Nephron progenitor cell (in vitro differentiated cells): ENCODE results near the gene MTHFD1L.
A peak's percentile ranks its signal among the peaks of the same experiment; 100 is the strongest.

Experiments used
- DNase-seq: peaks from one replicate; pipeline ENCODE4 v3.0.0; 2021
- H3K27ac Mint-ChIP-seq: 2 replicates; pipeline ENCODE4 v1.8.0; 2021; ENCODE audit warnings: mild to moderate bottlenecking, moderate library complexity, mixed read lengths
- H3K27me3 Mint-ChIP-seq: 2 replicates; pipeline ENCODE4 v1.8.0; 2021; ENCODE audit warnings: mild to moderate bottlenecking, low read depth, mixed read lengths; ENCODE audit not compliant: poor library complexity
- H3K36me3 Mint-ChIP-seq: 2 replicates; pipeline ENCODE4 v1.8.0; 2021; ENCODE audit warnings: low read depth, mixed read lengths
- H3K4me1 Mint-ChIP-seq: 2 replicates; pipeline ENCODE4 v1.8.0; 2021; ENCODE audit warnings: mixed read lengths
- H3K4me3 Mint-ChIP-seq: 2 replicates; pipeline ENCODE4 v1.8.0; 2021; ENCODE audit warnings: mild to moderate bottlenecking, moderate library complexity, mixed read lengths
- H3K9me3 Mint-ChIP-seq: 2 replicates; pipeline ENCODE4 v1.8.0; 2021; ENCODE audit warnings: mild to moderate bottlenecking, moderate library complexity, mixed read lengths
- CTCF ChIP-seq: fragments of 200-600 bp; sonication (generic); IDR thresholded peaks from 2 replicates; pipeline ENCODE4 v1.5.0; 2021; ENCODE audit warnings: antibody characterized with exemption

MTHFD1L gene

GRCh38 chr6:151075005-151075404 is 209.5 kb downstream of the MTHFD1L start:
- H3K4me3 Mint-ChIP-seq: no peak overlapping the region
- no peak overlapping the region for H3K27ac Mint-ChIP-seq
- H3K4me1 Mint-ChIP-seq: peaks cover 24% of the 10 kb centered on the region
- H3K27me3 Mint-ChIP-seq: peaks cover 3% of the 10 kb centered on the region
- no peak for DNase-seq
- TF ChIP-seq CTCF: no peak
- peaks cover 86% of the 10 kb centered on the region for H3K36me3 Mint-ChIP-seq
- peaks cover 74% of the 10 kb centered on the region for H3K9me3 Mint-ChIP-seq

GRCh38 chr6:151075527-151075926 is 210.0 kb downstream of the MTHFD1L start:
- no peak overlapping the region for H3K4me3 Mint-ChIP-seq
- H3K36me3 Mint-ChIP-seq: peaks cover 87% of the 10 kb centered on the region
- H3K27me3 Mint-ChIP-seq: peaks cover 8% of the 10 kb centered on the region
- H3K9me3 Mint-ChIP-seq: peaks cover 75% of the 10 kb centered on the region
- no peak for TF ChIP-seq CTCF
- DNase-seq: no peak
- peaks cover 23% of the 10 kb centered on the region for H3K4me1 Mint-ChIP-seq
- H3K27ac Mint-ChIP-seq: no peak overlapping the region

- Mint-ChIP-seq H3K27me3 (peaks cover 8% of the 10 kb centered on the region), H3K4me3 (no peak overlapping the region), H3K9me3 (peaks cover 76% of the 10 kb centered on the region), H3K36me3 (peaks cover 89% of the 10 kb centered on the region), H3K4me1 (peaks cover 20% of the 10 kb centered on the region), H3K27ac (no peak overlapping the region)
- no peak for DNase-seq
- TF ChIP-seq CTCF: no peak
Observed at GRCh38 chr6:151075930-151076555, 210.5 kb downstream of the MTHFD1L start.

- H3K36me3 Mint-ChIP-seq: peaks cover 67% of the 10 kb centered on the region
- no peak for TF ChIP-seq CTCF
- no peak overlapping the region for H3K4me3 Mint-ChIP-seq
- H3K27me3 Mint-ChIP-seq: peaks cover 7% of the 10 kb centered on the region
- DNase-seq: no peak
- H3K4me1 Mint-ChIP-seq: peaks cover 28% of the 10 kb centered on the region
- peak overlapping the region; percentile 6 for H3K27ac Mint-ChIP-seq
- H3K9me3 Mint-ChIP-seq: peaks cover 58% of the 10 kb centered on the region
Observed at GRCh38 chr6:151078655-151079054, 213.2 kb downstream of the MTHFD1L start.

- peaks cover 9% of the 10 kb centered on the region for H3K27me3 Mint-ChIP-seq
- DNase-seq: no peak
- H3K4me3 Mint-ChIP-seq: no peak overlapping the region
- peaks cover 41% of the 10 kb centered on the region for H3K4me1 Mint-ChIP-seq
- H3K9me3 Mint-ChIP-seq: peaks cover 36% of the 10 kb centered on the region
- TF ChIP-seq CTCF: no peak
- peak overlapping the region; percentile 13 for H3K27ac Mint-ChIP-seq
- peaks cover 55% of the 10 kb centered on the region for H3K36me3 Mint-ChIP-seq
Observed at GRCh38 chr6:151081656-151082055, 216.2 kb downstream of the MTHFD1L start.

GRCh38 chr6:151082079-151082478 is 216.6 kb downstream of the MTHFD1L start:
- peaks cover 9% of the 10 kb centered on the region for H3K27me3 Mint-ChIP-seq
- peaks cover 42% of the 10 kb centered on the region for H3K4me1 Mint-ChIP-seq
- peaks cover 31% of the 10 kb centered on the region for H3K9me3 Mint-ChIP-seq
- no peak for DNase-seq
- H3K4me3 Mint-ChIP-seq: no peak overlapping the region
- no peak for TF ChIP-seq CTCF
- peaks cover 51% of the 10 kb centered on the region for H3K36me3 Mint-ChIP-seq
- no peak overlapping the region for H3K27ac Mint-ChIP-seq
